T-cell (primary cell): ENCODE results near the gene VCX3B. TPM values are rescaled to one million over a fixed set of nuclear protein-coding genes. Genes with fewer than 3 reads are reported as not detected.
"Not testable (repeated sequence)": the region's sequence is repeated elsewhere in the genome, so short reads cannot be mapped to it uniquely, and the experiment has no call there.

Source experiments
- ATAC-seq, 4 experiments: fragments of 200-7000 bp in 3 of 4; fragments of 150-1000 bp in 1 of 4; cut with Tn5 transposase; replicated peaks in 1 of 4; 1 replicate in 3 of 4; 2 replicates in 1 of 4; pipeline ENCODE4 v1.10.0; 2021; ENCODE audit warnings: moderate library complexity in 3 of 4, mild to moderate bottlenecking in 2 of 4, moderate number of reproducible peaks in 1 of 4
- CTCF ChIA-PET, 2 donors: fragments of 300-600 bp; sonication (Branson Sonifier 250); formaldehyde crosslinking; loops; one replicate each; lab custom pipeline; 2022; ENCODE audit warnings: antibody characterized with exemption in 2 of 2; lab: Charles Lee
- POLR2A ChIA-PET, 2 donors: fragments of 300-600 bp; sonication (Branson Sonifier 250); formaldehyde crosslinking; loops; one replicate each; lab custom pipeline; 2022; ENCODE audit warnings: antibody characterized with exemption in 2 of 2; lab: Charles Lee
- DNase-seq, 35 experiments: peaks; one replicate each; pipeline versions ENCODE4 v3.0.0 to v3.0.0-alpha.2; 2013 to 2023
- H3K27ac ChIP-seq: one replicate; pipeline ENCODE4 v1.5.1; 2013; ENCODE audit warnings: low read length
- H3K27me3 ChIP-seq, 2 experiments: replicated peaks in 1 of 2; 1 replicate in 1 of 2; 2 replicates in 1 of 2; pipeline versions ENCODE4 v1.6.1 to v1.7.0; 2013; ENCODE audit warnings: low read length in 1 of 2, mixed read lengths in 1 of 2; ENCODE audit not compliant: control insufficient read depth in 2 of 2, insufficient read depth in 2 of 2; ENCODE audit errors: extremely low read depth in 1 of 2
- H3K36me3 ChIP-seq, 2 donors: 1 replicate in 1 of 2; 2 replicates in 1 of 2; pipeline versions ENCODE4 v1.6.1 to v1.7.0; 2013; ENCODE audit warnings: low read length in 1 of 2; ENCODE audit not compliant: control insufficient read depth in 2 of 2, insufficient read depth in 1 of 2; ENCODE audit errors: extremely low read depth in 1 of 2
- H3K4me1 ChIP-seq, 2 experiments: 1 replicate in 1 of 2; 2 replicates in 1 of 2; pipeline versions ENCODE4 v1.6.1 to v1.7.0; 2013; ENCODE audit warnings: low read length in 2 of 2, mixed read lengths in 1 of 2; ENCODE audit not compliant: insufficient read depth in 2 of 2, control insufficient read depth in 1 of 2; ENCODE audit errors: extremely low read depth in 1 of 2
- H3K4me3 ChIP-seq, 2 donors: 1 replicate in 1 of 2; 2 replicates in 1 of 2; pipeline versions ENCODE4 v1.5.1 to v1.7.0; 2013; ENCODE audit warnings: mild to moderate bottlenecking in 2 of 2, low read length in 1 of 2, moderate library complexity in 1 of 2; ENCODE audit not compliant: control insufficient read depth in 1 of 2; ENCODE audit errors: extremely low read depth in 1 of 2
- H3K9me3 ChIP-seq: 2 replicates; pipeline ENCODE4 v1.7.0; 2013
- H3K27ac Mint-ChIP-seq, 2 donors: one replicate each; pipeline ENCODE4 v1.8.0; 2020 to 2021; ENCODE audit warnings: mild to moderate bottlenecking in 2 of 2, mixed read lengths in 2 of 2
- H3K27me3 Mint-ChIP-seq, 2 donors: one replicate each; pipeline ENCODE4 v1.8.0; 2021 to 2022; ENCODE audit warnings: mixed read lengths in 2 of 2
- H3K36me3 Mint-ChIP-seq: one replicate; pipeline ENCODE4 v1.8.0; 2021; ENCODE audit warnings: mixed read lengths
- H3K4me1 Mint-ChIP-seq, 3 donors: one replicate each; pipeline ENCODE4 v1.8.0; 2020 to 2022; ENCODE audit warnings: mixed read lengths in 3 of 3, mild to moderate bottlenecking in 1 of 3
- H3K4me3 Mint-ChIP-seq, 3 donors: one replicate each; pipeline ENCODE4 v1.8.0; 2020 to 2022; ENCODE audit warnings: mild to moderate bottlenecking in 3 of 3, mixed read lengths in 3 of 3, moderate library complexity in 3 of 3
- H3K9me3 Mint-ChIP-seq, 3 donors: one replicate each; pipeline ENCODE4 v1.8.0; 2020 to 2022; ENCODE audit warnings: mixed read lengths in 3 of 3
- WGBS: methylation state at CpG from one replicate; pipeline ENCODE4 v1.1.5; 2013; ENCODE audit warnings: missing lambda C conversion rate; ENCODE audit not compliant: insufficient coverage; 5-methylcytosine and 5-hydroxymethylcytosine counted together
- total RNA-seq, 35 experiments: library from RNA in 6 of 35; stranded (reverse) in 6 of 35; fragments of 120-200 nt in 1 of 35; gene quantifications; one replicate each; pipeline versions ENCODE4 v1.2.1 to v1.2.4 and lab custom pipeline; 2013 to 2026

VCX3B gene
- total RNA-seq, 5 donors from 2014 or later (not counting 1 experiment from before 2014, with no cell fraction given), result not detected

- Mint-ChIP-seq H3K4me3 (no peak overlapping the region), H3K4me1 (no peaks in the 10 kb centered on the region), H3K27ac (no peak overlapping the region), H3K9me3 (peaks cover 4 to 8% (median 4%) of the 10 kb centered on the region in 3 donors), H3K27me3 (no peaks in the 10 kb centered on the region), H3K36me3 (no peaks in the 10 kb centered on the region)
- H3K27me3 ChIP-seq, result no peaks in the 10 kb centered on the region
- CTCF ChIA-PET, result no interaction called here
- no peak overlapping the region for H3K27ac ChIP-seq
- no peaks in the 10 kb centered on the region for H3K4me1 ChIP-seq
- no peak for ATAC-seq
- DNase-seq, result no peak
- H3K36me3 ChIP-seq, result no peaks in the 10 kb centered on the region
- no peaks in the 10 kb centered on the region for H3K9me3 ChIP-seq
- POLR2A ChIA-PET, result no interaction called here
- WGBS, result 77% methylated on average over 4 of the region's 8 CpGs
- H3K4me3 ChIP-seq, result no peak overlapping the region
Observed at GRCh38 chrX:8484360-8484949, 19.8 kb downstream of the VCX3B start.

DNA sequence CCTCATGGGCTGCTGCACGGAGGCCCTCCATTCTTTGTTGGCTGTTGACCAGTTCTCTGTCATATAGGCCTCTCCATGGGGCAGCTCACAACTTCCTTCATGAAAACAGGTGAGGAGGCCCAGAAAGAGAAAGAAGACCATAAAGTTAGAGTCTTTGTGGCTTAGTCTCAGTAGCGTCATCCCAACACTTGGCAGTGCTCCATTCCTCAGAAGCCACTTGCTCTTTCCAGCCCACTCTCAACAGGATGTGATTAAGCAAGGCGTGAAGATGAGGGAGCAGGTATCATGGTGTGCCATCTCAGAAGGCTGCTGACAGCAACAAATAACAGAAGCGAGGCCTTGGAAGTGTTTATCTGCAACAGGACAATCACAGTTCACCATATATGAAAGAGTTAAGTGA is 30.4 kb downstream of the VCX3B start:
- H3K4me3 Mint-ChIP-seq, ATAC-seq, CTCF ChIA-PET, H3K36me3 Mint-ChIP-seq, H3K4me1 ChIP-seq, H3K27me3 ChIP-seq, H3K4me1 Mint-ChIP-seq, H3K4me3 ChIP-seq, H3K36me3 ChIP-seq, H3K27ac ChIP-seq, H3K27me3 Mint-ChIP-seq, DNase-seq, POLR2A ChIA-PET, H3K9me3 ChIP-seq, H3K27ac Mint-ChIP-seq: not testable (repeated sequence)
- H3K9me3 Mint-ChIP-seq, result peaks cover 0 to 20% (median 2%) of the 10 kb centered on the region in 3 donors
- WGBS, result no CpG with 5 or more reads among the region's 4 CpGs

- Histone ChIP-seq H3K36me3 (no peaks in the 10 kb centered on the region), H3K27me3 (no peaks in the 10 kb centered on the region), H3K27ac (no peak overlapping the region), H3K9me3 (no peaks in the 10 kb centered on the region), H3K4me3 (no peak overlapping the region), H3K4me1 (no peaks in the 10 kb centered on the region)
- DNase-seq (no peak), ATAC-seq (no peak)
- no CpG with 5 or more reads among the region's 4 CpGs for WGBS
- Mint-ChIP-seq H3K4me1 (no peaks in the 10 kb centered on the region), H3K27ac (no peak overlapping the region), H3K36me3 (no peaks in the 10 kb centered on the region), H3K27me3 (no peaks in the 10 kb centered on the region), H3K4me3 (no peak overlapping the region), H3K9me3 (peaks cover 0 to 16% (median 0%) of the 10 kb centered on the region in 3 donors)
- POLR2A ChIA-PET, result no interaction called here
- CTCF ChIA-PET, result no interaction called here
Observed at GRCh38 chrX:8500203-8500602, 35.6 kb downstream of the VCX3B start.

GRCh38 chrX:8502101-8502500 is 37.5 kb downstream of the VCX3B start:
- H3K27me3 Mint-ChIP-seq, H3K4me1 Mint-ChIP-seq, H3K27ac Mint-ChIP-seq, H3K9me3 ChIP-seq, H3K36me3 Mint-ChIP-seq, DNase-seq, H3K27ac ChIP-seq, H3K4me1 ChIP-seq, CTCF ChIA-PET, H3K27me3 ChIP-seq, H3K4me3 ChIP-seq, H3K9me3 Mint-ChIP-seq, POLR2A ChIA-PET, H3K36me3 ChIP-seq, ATAC-seq, H3K4me3 Mint-ChIP-seq: not testable (repeated sequence)
- no CpG with 5 or more reads among the region's 21 CpGs for WGBS

DNA sequence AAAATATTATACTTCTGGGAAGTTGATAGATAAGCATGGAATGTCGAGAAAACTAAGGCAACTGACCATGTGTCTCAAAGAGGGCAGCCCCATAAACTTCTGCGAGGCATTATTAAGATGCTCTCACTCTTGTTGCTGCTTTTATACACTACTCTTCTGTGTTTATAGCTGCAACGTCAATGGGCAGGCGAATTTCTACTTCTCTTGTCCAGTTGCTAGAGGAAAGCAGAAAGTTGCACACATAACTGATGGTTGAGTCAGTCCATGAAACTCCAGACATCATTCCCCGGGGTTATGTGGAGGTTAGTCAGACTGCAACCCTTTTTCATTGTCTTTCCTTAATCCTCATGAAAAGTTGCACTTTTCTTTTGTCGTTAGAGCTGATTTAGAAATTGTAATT is 39.8 kb downstream of the VCX3B start:
- no peaks in the 10 kb centered on the region for H3K36me3 Mint-ChIP-seq
- H3K9me3 ChIP-seq, result no peaks in the 10 kb centered on the region
- DNase-seq, result no peak
- H3K4me3 ChIP-seq, result no peak overlapping the region
- WGBS, result 80% methylated on average over 2 of the region's 6 CpGs
- no peak overlapping the region for H3K4me3 Mint-ChIP-seq
- no peaks in the 10 kb centered on the region for H3K36me3 ChIP-seq
- ChIA-PET POLR2A (no interaction called here), CTCF (no interaction called here)
- no peak overlapping the region for H3K27ac ChIP-seq
- H3K27ac Mint-ChIP-seq, result no peak overlapping the region
- no peaks in the 10 kb centered on the region for H3K4me1 ChIP-seq
- peaks cover 0 to 4% (median 0%) of the 10 kb centered on the region in 3 donors for H3K9me3 Mint-ChIP-seq
- H3K27me3 Mint-ChIP-seq, result no peaks in the 10 kb centered on the region
- ATAC-seq, result no peak
- H3K27me3 ChIP-seq, result no peaks in the 10 kb centered on the region
- H3K4me1 Mint-ChIP-seq, result no peaks in the 10 kb centered on the region
